Activated CD4-positive, CD25-positive, alpha-beta regulatory T cell treated with anti-CD3 and anti-CD28 coated beads, Interleukin-2, amount 50 U/mL, for 24 hours (primary cell): ENCODE results near the gene LCT.
"Not testable (repeated sequence)": the region's sequence is repeated elsewhere in the genome, so short reads cannot be mapped to it uniquely, and the experiment has no call there.

Experiments
- ATAC-seq, 2 donors: fragments of 150-1000 bp; cut with Tn5 transposase; one replicate each; pipeline ENCODE4 v1.10.0; 2021; ENCODE audit warnings: mild to moderate bottlenecking in 1 of 2, moderate library complexity in 1 of 2

LCT gene

DNA sequence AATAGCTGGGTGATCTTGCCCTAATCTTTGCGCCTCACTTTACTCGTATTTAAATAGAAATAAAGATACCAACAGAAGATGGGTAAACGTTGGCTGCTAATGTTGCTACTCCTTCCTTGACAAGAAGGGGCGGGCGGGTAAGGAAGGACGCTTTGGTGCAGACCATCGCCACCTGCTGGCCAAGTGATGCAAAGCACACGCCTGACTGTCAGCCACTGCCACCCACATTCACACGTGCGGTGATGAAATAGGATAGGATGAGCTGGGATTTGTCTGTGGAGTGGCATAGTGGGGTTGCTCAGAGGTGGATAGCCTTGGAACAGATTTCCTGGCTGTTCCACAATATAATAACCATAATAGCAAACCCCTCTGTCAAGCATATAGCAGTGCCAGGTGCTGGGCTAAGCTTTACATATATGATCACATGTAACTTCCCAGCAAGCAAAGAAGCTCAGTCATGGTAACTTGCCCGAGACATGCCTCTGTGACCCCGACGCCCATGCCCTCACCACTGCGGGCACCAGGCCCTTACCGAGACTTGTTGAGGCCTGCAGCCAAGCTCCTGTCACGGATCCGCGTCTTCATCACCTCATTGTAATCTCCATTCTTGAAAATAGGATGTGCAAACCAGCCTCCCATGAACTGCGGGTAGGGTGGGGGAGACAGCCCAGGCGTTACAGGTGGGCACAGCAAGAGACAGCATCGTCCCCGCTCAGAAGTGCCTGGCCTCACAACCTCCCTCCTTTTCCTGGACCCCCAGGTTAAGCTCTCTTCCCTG lies 39.3 kb downstream of the LCT start:
- ATAC-seq = peak; percentile 76 to 83

DNA sequence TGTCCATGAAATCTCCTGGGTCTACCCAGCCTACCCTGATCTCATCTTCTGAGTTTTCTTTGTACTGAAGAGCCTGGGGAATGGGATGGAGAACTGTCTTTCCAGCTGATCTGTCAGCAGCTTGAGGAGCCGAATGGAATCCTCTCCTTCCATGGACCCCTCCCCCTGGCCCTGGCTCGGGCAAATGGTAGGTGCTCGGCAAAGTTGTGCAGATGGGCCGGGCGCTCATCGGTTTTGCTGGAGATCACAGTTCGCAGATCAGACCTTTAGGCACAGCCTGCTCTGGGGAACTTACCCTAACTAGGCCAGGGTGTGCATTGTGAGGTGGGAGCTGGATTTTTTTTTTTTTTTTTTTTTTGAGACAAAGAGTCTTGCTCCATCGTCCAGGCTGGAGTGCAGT lies 40.4 kb downstream of the LCT start:
- no peak for ATAC-seq

DNA sequence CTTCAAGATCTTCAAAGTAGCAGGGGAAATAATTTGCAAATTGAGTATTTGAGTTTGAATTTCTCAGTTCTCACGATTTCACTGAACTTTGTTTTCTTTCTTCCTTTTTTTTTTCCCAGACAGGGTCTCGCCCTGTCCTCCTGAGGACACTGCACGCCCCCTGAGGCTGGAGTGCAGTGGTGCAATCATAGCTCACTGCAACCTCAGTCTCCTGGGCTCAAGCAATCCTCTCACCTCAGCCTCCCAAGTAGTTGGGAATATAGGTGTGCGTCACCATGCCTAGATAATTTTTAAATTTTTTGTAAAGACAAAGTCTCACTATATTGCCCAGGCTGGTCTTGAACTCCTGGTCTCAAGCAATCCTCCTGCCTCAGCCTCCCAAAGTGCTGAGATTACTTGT lies 41.3 kb downstream of the LCT start:
- not testable (repeated sequence) for ATAC-seq

DNA sequence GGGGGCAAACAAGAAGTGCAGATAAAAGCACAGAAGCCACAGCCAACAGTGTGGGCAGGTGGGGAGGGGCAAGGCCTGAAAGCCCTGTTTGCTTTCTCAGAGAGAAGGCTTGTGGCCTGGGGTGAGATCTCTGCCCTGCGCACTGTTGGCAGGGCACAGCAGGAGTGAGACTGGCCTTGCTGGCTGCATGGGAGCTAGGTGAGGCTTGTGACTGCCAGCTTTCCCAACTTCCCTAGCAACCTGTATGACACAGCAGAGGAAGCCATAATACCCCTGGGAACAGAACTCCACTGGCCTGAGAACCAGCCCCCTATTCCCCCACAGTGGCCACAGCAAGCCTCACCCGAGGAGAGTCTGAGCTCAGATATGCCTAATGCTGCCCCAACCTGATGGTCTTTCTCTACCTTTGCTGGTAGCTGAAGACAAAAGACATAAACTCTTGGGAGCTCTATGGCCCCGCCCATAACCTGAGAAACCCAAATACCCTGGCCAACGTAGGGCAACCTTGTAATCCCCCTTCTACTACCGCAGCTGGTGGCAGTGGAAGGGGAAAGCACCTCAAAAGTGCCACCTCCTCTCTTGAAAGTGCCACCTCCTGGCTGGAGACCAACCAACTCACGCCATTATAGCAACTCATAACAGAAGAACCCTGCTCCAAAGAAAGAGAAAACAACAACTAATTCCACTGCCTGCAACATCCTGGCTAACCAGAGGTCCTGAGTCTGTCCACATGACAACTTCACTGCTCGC lies 44.4 kb downstream of the LCT start:
- peak; percentile 18 to 26 for ATAC-seq

DNA sequence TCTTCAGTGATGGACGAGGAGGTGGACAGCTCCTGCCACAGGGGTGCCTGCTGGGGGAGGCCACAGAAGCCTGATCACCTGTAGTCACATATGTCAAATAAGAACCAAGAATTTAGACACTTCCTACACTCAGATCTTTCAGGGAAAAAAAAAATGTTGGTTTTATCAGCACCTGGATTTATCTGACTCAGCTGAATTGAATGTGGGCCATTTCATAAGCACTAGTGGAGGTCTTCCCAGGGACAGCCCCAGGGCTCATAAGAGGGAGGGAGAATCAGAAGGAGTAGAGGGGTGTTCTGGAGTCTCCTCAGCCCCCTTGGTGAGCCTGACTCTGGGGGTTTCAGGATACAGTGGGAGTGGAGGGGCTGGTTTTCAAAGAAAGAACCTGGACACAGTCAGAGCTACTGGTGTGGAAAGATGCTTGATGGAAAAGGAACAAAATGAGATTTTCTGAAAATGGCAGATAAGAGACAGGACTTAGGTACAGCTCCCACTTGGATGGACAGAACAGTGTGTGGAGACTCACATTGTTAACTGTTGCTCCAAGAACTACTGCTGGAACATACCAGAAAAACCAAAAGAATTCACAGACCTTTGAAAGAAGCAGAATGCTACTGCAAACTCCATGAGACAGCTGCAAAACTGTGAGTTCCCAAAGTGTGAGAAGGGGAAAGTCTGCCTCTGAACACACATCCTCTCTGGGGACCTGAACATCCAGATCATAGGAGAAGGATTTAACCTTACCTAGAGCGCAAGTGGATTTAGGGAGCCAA lies 45.4 kb downstream of the LCT start:
- ATAC-seq = no peak

DNA sequence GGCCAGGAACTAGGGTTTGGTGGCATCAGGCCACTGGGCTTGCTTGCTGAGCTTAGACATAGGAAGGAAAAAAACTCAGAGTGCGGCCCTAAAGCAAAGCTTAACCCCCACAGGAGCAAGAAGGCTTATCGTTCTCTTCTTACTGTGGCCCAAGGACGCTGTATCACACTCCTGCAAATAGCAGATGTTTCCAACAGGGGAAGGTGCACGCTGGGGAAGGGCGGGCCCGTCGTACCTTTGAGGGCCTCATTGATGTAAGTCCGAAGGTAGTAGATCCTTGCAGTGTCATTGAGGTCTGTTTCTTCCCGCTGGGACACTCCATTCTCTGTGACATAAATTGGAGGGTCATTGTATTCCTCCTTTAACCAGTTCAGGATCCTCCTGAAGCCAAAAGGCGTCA lies 46.6 kb downstream of the LCT start:
- no peak for ATAC-seq

DNA sequence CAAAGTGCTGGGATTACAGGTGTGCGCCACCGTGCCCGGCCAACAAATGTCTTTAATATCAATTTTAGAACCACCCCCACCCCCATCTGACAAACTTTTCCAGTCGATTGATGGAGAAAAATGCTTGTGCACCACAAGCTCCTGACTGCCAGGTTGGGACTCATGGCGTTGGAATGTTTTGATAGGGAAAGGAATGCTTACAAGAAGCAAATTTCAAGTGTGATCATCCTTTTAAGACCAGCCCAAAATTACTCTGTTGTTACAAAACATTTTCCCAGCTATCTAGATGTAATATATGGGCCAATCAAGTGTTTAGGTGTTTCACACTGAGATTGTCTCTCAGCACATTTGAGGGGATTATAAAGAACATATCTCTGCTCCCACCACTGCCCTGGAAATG lies 50.2 kb downstream of the LCT start:
- no peak for ATAC-seq

DNA sequence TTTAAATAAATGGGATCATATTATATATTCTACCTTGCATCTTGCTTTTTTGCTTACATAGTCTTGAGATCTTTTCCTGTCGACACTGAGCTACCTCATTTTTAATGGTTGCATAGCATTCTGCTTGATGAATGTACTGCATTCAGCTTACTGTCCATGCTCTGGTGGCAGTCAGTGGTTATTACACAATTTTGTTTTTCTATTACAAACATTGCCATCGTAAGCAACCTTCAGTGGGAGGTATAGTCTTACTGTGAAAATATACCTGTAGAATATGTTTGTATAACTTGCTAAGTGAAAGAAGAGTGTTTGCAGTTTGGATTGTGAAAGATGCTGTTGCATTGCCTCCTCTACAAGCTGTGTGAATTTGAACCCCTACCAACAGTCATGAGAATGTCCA lies 52.0 kb downstream of the LCT start:
- ATAC-seq = no peak

DNA sequence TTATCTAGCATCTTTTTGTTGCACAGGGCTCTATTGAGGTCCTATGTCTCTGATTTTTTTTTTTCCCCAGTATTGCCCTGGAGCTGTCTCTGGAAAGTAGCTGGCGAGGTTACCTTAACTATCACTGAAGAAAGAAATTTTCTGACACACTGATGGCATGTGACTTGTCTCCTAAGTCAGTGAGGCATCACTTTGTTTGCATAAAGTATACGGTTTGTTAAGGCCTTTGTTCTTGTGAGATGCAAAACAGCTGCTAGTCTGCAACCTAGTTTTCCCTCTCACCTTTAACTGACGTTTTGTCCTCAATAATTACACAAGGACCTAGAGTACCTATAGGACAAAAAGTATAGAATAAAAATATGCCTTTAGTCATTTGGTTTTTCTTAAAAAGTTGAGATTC lies 53.5 kb downstream of the LCT start:
- no peak for ATAC-seq

DNA sequence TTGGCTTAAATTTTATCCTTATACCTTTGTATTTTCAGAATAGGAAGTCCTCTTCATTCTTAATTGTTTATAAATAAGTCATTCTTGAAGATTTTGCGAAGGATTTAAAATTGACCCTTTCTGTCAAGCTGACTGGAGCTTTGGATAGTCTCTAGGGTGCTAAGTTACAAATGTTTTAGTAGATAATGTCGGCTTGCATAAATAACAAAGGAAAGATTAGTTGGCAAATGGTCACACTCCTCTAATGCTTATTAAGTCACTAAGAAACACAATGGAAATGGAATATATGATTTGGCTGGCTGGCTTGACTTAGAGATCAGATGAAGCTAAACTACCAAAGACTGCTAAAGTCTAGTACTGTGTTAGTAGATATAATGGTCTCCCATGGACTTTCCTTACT lies 54.8 kb downstream of the LCT start:
- no peak for ATAC-seq

DNA sequence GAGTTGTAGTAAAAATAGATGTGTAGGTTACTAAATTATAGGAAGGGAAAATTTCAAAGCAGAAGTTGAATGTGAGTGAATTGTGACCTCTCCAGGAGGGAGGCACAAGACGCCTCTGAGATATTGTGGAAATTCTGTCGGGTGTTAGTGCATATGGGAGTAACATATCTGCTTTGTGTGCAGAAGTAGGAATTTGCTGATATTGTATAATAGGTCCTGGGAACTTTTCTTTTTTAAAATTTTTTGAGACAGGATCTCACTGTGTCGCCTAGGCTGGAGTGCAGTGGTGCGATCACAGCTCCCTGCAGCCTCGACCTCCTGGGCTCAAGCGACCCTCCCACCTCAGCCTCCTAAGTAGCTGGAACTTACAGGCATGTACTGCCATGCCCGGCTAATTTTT lies 60.6 kb downstream of the LCT start:
- no peak for ATAC-seq

DNA sequence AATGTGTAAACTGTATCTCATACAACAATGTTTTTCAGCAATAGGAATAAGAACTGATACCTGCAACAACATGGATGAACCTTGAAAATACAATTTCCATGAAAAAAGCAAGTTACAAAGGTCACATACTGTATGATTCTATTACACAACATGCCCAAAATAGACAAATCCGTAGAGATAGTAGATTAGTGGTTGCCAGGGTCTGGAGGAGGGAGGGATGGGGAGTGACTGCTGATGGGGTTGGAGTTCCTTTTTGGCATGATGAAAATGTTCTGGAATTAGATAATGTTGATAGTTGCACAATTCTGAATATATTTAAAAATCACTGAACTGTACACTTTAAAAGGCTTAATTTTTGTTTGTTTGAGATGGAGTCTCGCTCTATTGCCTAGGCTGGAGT lies 61.6 kb downstream of the LCT start:
- no peak for ATAC-seq

DNA sequence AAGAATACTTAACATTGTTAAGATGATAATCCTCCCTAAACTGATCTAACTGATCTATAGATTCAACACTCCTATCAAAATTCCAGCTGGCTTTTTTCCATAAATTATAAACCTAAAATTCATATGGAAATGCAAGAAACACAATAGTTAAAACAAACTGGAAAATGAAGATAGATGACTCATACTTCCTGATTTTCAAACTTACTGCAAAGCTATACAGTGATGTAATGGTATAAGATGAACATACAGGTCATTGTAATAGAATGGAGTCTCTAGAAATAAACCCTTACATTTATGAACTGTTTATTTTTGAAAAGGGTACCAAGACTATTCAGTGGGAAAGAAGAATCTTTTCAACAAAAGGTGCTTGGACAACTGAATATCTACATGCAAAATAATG lies 63.1 kb downstream of the LCT start:
- ATAC-seq = no peak

DNA sequence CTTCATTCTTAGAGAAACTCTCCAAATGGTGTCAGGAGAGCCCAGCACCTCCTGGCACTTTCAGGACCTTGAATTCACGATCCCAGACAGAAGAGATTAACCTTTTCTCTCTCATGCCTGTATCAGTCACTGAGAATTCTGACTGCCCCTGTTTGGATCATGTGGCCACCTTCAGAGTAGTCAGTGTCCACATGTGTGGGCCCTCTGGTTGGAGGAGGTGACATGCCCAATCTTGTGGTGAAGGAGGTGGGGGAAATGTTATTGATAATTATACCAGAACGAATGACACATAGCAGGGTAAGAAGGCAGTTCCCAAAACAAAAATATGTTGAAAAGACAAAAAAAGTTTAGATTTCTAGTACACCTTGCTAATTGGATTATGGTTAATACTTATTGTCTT lies 63.7 kb downstream of the LCT start:
- no peak for ATAC-seq

DNA sequence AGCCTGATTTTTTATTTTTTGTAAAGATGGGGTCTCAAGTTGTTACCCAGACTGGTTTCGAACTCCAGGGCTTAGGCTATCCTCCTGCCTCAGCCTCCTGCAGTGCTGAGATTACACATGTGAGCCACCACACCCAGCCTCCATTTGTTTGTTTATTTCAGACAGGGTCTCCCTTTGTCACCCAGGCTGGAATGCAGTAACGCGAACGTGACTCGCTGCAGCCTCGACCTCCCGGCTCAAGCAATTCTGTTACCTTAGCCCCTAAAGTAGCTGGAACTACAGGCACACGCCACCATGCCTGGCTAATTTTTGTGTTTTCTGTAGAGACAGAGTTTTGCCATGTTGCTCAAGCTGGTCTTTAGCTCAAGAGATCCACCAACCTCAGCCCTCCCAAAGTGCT lies 68.1 kb downstream of the LCT start:
- ATAC-seq = no peak

DNA sequence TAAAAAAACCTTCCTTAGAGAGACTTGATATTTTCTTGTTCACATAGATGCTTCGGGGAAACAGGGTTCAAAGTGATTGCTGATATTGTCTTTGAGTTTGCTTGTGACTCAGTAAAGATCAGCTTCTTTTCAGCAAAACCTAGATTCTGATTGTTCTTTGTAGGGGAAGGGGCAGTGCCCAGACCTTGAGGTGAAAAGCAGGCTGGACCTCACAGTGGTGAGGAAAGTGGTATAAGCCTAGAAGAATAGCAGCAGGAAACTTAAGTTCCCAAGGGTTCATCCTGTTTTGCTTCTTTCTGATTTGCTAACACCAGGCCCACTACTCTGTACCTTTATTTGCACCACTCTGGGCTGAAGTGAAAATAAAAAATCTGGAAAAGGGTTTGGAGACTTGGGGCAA lies 74.5 kb downstream of the LCT start:
- ATAC-seq = no peak

DNA sequence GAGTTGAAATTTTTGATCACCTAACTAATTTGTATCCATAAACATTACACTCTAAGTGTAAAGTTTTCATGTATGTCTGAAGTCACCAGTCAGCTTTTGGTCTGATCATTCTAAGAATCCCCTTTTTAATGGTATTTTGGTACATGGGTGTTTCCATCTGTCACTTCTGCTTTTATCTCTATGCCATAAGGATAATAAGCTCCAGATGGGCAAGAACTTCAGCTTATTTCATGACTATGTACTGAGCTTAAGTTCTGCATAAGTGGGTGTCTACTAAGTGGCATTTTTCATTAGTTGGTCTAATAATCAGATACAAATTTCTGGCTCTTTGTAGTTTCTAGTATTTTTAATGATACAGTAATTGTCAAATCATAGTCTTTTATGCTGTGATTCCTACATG lies 75.0 kb downstream of the LCT start:
- ATAC-seq = no peak

DNA sequence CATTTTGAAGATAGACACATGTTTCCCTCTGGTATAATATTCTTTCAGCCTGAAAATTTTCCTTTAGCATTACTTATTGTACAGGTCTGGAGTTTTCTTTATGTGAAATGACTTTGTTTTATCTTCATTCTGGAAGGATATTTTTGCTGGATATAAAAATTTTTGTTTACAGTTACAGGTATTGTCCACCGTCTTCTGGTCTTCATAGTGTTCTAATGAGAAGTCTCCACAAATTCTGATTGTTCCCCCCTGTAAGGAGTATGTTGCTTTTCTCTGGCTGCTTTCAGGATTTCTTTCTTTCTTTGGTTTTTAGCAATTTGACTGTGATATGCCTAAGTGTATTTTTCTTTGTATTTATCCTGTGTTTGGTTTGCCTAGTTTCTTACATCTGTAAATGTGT lies 80.3 kb downstream of the LCT start:
- ATAC-seq = no peak

DNA sequence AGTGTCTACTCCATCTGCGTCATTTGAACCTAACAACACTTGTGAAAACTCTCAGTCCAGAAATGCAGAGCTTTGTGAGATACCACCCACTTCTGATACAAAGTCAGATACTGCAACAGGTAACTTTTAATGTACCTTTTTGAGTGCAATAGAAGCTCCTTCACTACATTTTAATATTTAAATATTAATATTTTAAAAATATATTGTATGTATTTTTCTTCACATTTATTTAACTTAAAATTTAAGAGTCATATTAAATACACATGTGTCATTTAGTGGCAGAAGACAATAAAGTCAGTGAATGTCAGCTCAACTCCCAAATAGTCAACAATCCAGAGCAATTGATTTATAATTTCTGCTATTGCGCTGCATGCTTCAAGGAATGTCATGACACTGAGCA lies 81.4 kb downstream of the LCT start:
- ATAC-seq = no peak

DNA sequence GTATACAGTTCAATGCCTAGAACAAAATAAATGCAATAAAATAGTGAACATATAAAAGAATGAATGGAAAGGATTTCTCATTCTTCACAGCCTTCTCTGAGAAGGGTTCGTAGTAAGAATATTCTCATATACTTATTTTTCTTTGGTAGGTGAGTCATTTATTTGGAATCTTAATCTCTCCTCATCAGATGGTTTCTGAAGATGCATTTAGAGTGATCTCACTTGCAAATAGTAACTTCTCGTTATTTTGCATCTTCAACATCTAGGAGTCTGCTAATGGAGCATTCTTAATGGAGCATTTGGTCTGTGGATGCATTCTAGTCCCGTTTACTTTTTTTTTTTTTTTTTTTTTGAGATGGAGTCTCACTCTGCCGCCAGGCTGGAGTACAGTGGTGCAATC lies 91.4 kb downstream of the LCT start:
- ATAC-seq = no peak

DNA sequence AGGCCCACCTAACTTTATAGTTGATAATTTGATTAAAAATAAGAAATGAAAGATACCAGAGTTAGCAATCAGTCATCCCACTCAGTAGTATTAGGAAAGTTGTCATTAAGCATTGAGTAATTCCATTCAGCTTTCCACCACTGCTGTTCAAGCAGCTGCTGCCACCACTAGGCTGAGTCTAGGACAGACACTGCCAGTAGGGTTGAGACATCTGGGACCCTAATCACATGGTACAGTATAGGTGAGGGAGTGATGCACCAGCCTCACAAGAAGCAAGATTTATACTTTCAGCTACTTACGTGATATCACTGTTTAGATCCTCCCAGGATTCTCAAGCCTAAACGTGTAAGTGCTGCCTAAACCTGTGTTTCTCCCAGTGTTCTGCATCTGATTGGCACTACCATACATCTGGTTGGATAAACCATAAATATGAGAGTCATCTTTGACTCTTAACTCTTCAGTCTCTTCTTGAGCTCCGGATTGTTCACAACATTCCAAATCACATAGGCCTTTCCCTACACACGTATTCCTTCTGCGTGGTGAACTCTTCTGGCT lies 92.1 kb downstream of the LCT start:
- no peak for ATAC-seq

DNA sequence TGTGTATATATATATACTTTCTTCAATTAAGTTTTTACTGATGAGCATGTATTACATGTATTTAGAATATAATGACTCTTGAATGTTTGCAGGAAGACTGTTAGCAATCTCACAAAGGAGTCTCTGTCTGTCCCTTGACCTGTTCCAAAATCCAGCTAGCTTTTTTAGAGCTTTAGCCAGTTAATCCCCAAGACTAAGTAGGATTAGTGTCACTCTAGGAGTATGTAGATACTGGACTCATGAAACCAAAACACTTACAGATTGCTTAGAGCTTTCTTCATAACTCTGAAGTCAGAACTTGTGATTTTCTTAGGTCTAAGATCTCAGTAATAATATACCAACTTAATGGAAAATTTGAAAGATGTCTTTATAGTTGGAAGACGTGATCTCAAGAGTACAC lies 93.1 kb downstream of the LCT start:
- ATAC-seq = no peak

DNA sequence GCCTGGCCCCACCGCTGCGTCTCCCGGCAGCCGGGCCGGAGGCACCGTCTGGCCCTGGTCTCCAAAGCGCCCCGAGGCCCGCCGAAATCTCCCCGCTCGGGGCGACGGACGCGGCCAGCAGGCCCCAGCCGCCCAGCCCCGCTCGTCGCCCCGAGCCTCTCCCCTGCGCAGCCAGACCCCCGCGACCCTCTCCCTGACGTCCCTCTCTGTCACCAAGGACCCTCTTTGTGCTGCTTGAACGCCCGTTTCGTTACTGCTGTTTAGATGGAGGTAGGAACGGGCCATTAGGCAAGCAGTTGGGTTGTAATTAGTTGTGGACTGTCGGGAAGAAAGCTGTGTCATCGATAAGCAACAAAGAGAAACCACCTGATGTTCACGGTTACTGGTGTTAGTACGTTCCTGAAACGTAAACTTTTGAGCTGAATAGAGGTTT lies 94.6 kb downstream of the LCT start:
- peak; percentile 10 to 14 for ATAC-seq
